H1 (cell line): ENCODE results near the gene ANXA6. TPM values are rescaled to one million over a fixed set of nuclear protein-coding genes. Genes with fewer than 3 reads are reported as not detected.

Experiments used
- JUN ChIP-seq: IDR thresholded peaks from 2 replicates; pipeline ENCODE4 v1.6.1; 2011; ENCODE audit warnings: low read depth, mild to moderate bottlenecking, improper control_type of control experiment, low read length
- POU5F1 ChIP-seq: IDR thresholded peaks from 2 replicates; pipeline ENCODE4 v1.6.1; 2011; ENCODE audit warnings: low read depth, mild to moderate bottlenecking, low read length, moderate library complexity
- SP2 ChIP-seq: IDR thresholded peaks from 2 replicates; pipeline ENCODE4 v1.6.1; 2012; ENCODE audit warnings: mild to moderate bottlenecking, low read length, inconsistent platforms
- YY1 ChIP-seq: IDR thresholded peaks from 2 replicates; pipeline ENCODE4 v1.6.1; 2011; ENCODE audit warnings: low read depth, mild to moderate bottlenecking, low read length
- polyA plus RNA-seq, 7 experiments: library from polyadenylated mRNA; depleted of rRNA in 3 of 7; stranded (reverse) in 5 of 7; unstranded in 2 of 7; fragments of >200 nt in 5 of 7; fragments of 200-250 nt in 2 of 7; gene quantifications; 1 replicate in 5 of 7; 2 replicates in 1 of 7; 4 replicates in 1 of 7; pipeline versions ENCODE4 v1.2.1 to v1.2.3, GENCODE V29; 2011 to 2013; ENCODE audit warnings: missing spikeins in 2 of 7, mixed read lengths in 2 of 7
- total RNA-seq: library from RNA; stranded (reverse); fragmentation: NEBNext Ultra II Directional; extraction: Animal tissue kit (Norgen Biotek cat#: 25700); gene quantifications from 2 replicates; pipeline ENCODE4 v1.2.1, GENCODE V29; 2021
- TF ChIP-seq, protein P1 (sequence below), 3 experiments: IDR thresholded peaks; 1 replicate in 2 of 3; 2 replicates in 1 of 3; pipeline versions ENCODE4 v1.5.1 to v1.6.1; 2011; ENCODE audit warnings: low read length in 3 of 3, mild to moderate bottlenecking in 3 of 3, inconsistent platforms in 2 of 3, low read depth in 1 of 3, moderate library complexity in 1 of 3; ENCODE audit not compliant: insufficient read depth in 1 of 3; ENCODE audit errors: control extremely low read depth in 1 of 3
- TF ChIP-seq, protein P2 (sequence below): IDR thresholded peaks from 2 replicates; pipeline ENCODE4 v1.6.1; 2011; ENCODE audit warnings: low read depth, mild to moderate bottlenecking, low read length; ENCODE audit not compliant: insufficient read depth

Gene ANXA6
- total and polyA plus RNA-seq, 2 of the 8 experiments (the other 6 are each of a cell fraction or from before 2014, with no cell fraction given), result 61.3 to 78.6 TPM

DNA sequence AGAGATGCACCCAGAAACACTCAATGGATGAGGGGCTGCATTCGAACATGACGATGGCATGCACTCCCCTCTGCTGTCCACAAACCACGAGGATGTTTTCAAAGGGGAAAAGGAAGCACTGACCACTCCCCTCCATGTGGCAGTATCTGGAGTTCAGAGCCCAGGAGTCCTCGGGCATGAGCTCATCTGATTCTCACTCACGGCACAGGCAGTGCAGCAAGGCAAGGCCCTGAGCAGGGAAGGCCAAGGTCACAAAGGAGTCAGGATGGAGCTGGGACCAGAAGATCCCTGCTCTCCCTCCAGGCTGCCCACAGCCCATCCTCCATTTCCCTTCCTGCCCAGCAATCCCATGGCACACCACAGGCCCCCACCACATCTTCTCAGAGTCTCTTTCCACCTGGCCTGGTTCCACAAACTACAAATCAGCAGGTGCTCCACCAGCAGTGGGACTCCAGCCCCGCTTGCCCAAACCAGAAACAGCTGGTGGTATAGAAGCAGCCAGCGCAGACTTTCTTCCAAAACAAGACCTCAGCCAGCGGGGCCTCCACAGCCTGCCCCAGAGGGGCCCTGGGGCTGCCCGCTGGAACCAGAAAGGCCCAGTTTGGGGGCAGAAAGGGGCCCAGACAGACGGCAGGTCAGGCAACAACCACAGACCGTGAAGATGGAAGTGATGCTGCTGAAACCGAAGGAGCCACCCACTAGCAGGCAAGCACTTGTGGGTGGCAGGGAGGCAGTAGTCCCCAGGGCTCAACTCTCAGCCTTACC lies 89.0 kb downstream of the ANXA6 start (continued):
- TF ChIP-seq, protein P1, sequence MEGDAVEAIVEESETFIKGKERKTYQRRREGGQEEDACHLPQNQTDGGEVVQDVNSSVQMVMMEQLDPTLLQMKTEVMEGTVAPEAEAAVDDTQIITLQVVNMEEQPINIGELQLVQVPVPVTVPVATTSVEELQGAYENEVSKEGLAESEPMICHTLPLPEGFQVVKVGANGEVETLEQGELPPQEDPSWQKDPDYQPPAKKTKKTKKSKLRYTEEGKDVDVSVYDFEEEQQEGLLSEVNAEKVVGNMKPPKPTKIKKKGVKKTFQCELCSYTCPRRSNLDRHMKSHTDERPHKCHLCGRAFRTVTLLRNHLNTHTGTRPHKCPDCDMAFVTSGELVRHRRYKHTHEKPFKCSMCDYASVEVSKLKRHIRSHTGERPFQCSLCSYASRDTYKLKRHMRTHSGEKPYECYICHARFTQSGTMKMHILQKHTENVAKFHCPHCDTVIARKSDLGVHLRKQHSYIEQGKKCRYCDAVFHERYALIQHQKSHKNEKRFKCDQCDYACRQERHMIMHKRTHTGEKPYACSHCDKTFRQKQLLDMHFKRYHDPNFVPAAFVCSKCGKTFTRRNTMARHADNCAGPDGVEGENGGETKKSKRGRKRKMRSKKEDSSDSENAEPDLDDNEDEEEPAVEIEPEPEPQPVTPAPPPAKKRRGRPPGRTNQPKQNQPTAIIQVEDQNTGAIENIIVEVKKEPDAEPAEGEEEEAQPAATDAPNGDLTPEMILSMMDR (IDR thresholded peaks at IDR 0.05; ENCODE audit: control extremely low read depth in 1 of 3, insufficient read depth in 1 of 3, low read depth in 1 of 3, low read length in 3 of 3), result no peak
- TF ChIP-seq, protein P2, sequence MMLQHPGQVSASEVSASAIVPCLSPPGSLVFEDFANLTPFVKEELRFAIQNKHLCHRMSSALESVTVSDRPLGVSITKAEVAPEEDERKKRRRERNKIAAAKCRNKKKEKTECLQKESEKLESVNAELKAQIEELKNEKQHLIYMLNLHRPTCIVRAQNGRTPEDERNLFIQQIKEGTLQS, result no peak
- TF ChIP-seq JUN (no peak), YY1 (no peak), POU5F1 (no peak), SP2 (no peak)
